Erythroblast (primary cell): ENCODE data around the gene PLCD1.

Experiments
- GATA1 ChIP-seq: IDR thresholded peaks from 2 replicates; pipeline ENCODE4 v1.6.1; 2011; ENCODE audit warnings: low read depth, mild to moderate bottlenecking, control low read depth, low read length, moderate library complexity
- POLR2A ChIP-seq: IDR thresholded peaks from 2 replicates; pipeline ENCODE4 v1.6.1; 2011; ENCODE audit warnings: mild to moderate bottlenecking, low read length

DNA sequence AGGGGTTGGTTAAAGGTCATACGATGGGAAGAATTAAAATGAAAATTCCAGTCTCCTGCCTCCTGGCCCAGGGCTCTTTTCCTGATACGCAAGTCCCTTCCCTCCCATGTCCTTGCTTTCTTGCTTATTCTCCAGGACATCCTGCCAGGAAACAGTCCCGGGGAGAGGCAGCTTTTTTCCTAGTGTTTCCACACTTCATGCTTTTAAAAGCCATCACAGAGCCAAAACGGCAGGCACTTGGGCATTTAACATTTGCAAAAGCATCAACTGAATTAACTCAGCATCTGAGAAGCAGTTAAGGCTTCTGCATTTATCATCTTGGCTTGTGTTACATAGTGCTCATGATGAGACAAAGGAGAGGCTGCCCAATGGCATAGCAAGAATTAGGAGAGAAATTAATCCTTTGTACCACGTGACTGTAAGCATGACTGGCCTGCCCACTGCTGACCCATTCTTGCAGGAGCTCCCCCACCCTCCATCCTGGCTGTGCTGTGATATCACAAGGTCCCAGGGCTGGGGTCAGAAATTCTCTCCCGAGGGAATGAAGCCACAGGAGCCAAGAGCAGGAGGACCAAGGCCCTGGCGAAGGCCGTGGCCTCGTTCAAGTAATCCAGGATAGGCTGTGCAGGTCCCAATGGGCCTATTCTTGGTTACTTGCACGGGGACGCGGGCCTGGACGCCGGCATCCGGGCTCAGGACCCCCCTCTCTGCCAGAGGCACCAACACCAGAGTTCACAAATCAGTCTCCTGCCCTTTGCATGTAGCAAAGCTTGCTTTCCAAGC is 60.4 kb downstream of the PLCD1 start:
- no peak for TF ChIP-seq POLR2A
- TF ChIP-seq GATA1 = no peak
